ENCODE results near the gene VWCE.
"Not testable (repeated sequence)": the region's sequence is repeated elsewhere in the genome, so short reads cannot be mapped to it uniquely, and the experiment has no call there.

DNA sequence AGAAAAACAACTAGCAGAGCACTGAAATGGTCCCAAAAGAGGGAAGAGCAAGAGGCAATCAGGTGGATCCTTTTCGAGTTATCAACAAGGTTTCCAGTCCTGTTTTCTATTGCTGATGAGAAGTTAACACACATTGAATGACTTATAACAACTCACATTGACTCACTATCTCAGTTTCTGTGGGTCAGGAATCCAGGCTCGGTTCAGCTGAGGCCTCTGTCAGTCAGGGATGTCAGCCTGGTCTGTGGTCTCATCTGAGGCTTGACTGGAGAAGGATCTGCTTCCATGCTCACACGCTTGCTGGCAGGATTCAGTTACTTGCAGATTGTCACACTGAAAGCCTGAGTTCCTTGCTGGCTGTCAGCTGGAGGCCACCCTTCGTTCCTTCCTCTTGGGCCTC, 76.8 kb downstream of the VWCE start:
- TF ChIP-seq, protein P1, sequence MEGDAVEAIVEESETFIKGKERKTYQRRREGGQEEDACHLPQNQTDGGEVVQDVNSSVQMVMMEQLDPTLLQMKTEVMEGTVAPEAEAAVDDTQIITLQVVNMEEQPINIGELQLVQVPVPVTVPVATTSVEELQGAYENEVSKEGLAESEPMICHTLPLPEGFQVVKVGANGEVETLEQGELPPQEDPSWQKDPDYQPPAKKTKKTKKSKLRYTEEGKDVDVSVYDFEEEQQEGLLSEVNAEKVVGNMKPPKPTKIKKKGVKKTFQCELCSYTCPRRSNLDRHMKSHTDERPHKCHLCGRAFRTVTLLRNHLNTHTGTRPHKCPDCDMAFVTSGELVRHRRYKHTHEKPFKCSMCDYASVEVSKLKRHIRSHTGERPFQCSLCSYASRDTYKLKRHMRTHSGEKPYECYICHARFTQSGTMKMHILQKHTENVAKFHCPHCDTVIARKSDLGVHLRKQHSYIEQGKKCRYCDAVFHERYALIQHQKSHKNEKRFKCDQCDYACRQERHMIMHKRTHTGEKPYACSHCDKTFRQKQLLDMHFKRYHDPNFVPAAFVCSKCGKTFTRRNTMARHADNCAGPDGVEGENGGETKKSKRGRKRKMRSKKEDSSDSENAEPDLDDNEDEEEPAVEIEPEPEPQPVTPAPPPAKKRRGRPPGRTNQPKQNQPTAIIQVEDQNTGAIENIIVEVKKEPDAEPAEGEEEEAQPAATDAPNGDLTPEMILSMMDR (IDR thresholded peaks at IDR 0.05; ENCODE audit: low read length), result not testable (repeated sequence)
- TF ChIP-seq EZH2 (optimal IDR thresholded peaks at IDR 0.05; ENCODE audit: low read depth, low read length), result not testable (repeated sequence)

Data from MM.1S (cell line).